NCI-H1436 treated with DMSO at 0.1 percent for 48 hours (cell line): ENCODE data around the gene GPBAR1.

Experiments used
- DNase-seq: peaks from one replicate; lab custom pipeline; 2025; lab: John Stamatoyannopoulos, UW

Gene GPBAR1

DNA sequence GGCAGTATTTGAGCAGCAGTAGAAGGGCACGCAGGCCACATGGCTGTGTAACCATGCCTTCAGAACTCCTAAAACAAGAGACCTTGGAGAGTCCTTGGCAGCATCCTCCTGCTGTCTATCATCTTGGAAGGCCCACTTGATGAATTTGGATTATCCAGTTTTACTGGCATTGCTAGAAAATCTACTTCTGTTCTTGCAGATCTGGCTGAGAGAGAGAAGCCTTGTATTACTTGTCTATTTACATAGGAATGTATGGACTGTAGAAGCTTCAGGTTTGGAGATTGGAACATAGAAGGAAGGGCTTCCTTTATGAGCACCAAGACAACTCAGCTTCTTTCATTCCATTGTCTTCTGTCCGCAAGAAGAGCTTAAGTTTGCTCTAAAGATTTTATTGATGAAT is 16.1 kb upstream of the GPBAR1 start:
- no peak for DNase-seq

DNA sequence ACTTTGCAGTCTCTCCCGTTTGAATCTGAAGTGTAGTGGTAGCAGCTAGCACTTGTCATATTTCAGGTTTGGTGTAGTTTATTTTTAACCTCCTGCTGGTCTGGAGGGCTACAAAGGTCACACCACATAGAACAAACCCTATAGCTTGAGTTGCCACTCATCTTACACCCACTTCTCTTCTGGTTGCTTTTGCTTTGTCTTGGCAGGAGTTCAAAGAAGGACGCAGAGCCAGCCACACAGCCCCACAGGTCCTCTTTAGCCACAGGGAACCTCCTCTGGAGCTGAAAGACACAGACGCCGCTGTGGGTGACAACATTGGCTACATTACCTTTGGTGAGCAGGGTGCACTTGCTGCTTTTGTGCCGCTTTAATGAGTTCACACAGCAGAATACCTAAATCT is 15.6 kb upstream of the GPBAR1 start:
- no peak for DNase-seq

DNA sequence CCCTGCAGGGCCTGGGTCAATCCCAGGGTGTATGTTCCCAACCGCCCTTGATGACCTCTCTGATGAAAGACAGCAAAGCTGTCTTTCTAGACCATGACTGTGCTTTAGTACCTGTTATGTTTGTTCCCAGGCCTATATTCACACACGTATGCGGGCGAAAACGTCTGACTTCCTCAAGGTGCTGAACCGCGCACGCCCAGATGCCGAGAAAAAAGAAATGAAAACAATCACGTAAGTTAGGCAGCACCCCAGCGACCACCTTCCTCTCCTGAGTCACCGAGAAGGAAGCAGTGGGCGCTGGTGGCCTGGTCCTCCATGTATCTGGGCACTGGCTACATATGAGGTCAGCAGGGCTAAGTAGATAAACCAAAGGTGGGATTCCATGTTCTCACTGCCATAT is 11.1 kb upstream of the GPBAR1 start:
- DNase-seq = no peak

DNA sequence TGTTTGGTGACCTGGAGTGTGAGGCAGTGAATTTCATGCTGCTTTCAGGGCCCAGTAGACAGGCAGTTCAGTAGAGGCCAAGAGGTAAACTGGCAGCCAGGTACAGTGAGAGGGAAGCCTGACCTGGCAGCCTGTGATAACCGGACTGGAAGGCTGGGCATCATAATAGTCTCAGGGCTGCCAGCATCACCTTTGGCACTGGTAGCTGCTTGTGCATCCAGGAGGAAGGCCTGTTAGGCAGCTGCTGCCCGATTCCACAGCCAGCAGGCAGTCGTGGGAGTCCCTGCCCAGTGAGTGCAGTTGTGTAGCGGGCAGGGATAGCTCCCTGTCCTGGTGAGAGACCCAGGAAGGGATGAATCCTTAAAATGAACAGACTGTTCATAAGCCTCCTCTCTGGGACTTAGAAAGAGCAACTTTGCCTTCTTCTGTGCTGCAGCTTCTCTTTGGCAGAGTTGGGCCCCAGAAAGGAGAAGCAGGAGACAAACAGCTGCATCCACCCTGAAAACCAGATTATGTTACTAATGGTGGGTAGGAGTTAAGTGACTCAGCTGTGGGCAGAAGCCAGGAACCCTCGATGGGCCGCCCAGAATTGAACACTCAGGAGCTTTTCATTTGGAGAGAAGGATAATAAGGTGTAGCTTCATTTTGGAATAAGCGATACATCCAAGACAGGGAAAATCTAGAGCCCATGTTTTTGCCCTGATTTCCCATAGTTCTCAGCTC is 8.1 kb upstream of the GPBAR1 start:
- no peak for DNase-seq

DNA sequence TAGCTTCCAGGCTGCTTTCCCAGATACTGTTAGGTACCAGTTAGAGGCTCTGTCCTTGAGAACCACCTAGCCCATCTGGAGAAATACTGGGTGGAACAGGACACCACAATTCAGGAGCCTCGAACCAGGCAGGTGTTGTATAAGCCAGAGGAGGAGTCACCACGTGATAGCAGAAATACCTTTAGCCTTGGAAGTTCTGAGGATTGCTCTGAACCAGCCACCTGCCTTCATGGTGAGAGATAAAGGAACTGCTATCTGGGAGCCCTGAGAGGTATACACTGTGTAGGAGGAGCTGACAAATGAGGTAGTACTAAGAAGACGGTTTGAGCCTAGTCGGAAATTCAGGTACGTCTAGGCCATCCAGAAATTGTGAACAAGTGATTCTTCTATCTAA is 7.6 kb upstream of the GPBAR1 start:
- DNase-seq = no peak

DNA sequence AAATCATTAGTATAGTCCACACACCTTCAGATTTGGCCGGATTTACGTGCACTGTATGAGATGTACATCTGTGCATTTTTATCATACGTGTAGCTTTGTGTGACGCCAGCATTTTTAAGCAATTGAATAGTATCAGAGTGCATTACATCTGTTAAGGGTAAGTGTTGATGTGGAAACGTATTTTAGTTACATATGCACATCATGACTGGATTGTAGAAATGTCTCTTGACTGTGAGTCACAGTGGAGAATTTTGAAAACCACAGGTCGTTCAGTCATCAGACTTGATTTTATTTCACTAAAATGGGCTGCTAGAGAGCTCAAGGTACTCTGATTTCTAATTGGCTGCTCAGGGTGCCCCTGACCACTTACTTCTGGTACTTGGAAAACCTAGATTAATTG is 5.4 kb upstream of the GPBAR1 start:
- no peak for DNase-seq

DNA sequence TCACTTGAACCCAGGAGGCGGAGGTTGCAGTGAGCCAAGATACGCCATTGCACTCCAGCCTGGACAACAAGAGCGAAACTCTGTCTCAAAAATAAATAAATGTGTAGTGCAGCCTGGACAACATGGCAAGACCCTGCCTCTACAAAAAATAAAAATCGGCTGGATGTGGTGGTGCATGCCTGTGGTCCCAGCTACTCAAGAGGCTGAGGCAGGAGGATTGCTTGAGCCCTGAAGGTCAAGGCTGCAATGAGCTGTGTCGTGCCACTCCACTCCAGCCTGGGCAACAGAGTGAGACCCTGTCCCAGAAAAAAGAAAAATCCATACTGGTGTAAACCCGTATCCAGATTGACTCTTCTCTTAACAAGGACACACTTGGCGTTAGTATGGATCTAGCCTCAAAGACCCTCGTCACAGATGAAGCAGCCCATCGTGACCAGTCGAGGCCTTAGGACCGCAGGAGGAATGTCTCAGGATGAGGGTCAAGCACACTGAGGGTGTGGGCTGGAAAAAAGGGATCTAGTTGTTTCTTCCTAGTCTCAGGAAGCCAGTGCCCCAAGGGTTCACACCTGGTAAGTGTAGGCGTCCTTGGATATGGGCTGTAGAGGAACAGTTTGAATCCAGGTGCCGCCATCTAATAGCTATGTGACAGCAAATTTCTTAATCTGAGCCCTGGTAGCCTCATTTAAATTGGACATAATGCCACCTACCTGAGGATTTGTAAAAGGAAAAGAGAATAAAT is 4.0 kb upstream of the GPBAR1 start:
- DNase-seq = no peak

DNA sequence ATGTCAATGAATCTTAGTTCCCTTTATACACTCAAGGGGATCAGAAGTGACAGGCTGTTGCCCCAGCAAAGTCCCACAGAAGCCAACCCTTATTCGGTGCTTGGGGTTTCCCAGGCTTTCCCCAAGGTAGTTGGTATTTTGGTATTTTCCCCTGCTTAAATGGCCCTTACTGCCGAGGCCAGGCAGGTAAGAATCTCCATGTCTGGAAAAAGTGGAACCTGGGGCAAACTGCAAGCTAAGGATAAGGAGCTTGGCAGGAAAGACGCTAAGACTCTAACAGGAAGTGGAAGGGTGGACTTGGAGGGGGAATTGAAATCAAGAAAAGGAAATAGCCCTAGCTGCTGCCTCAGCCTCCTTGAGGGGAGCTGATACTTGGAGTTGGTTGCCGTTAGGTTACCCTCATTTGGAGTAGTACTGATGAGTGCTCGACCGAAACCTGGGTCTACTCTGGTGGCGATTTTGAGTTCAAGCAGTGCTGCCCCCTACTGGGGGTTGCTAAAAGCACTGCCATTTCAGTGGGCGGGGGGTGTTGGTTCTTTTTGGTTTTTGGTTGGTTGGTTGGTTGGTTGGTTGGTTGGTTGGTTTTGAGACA is 3.3 kb upstream of the GPBAR1 start:
- no peak for DNase-seq

DNA sequence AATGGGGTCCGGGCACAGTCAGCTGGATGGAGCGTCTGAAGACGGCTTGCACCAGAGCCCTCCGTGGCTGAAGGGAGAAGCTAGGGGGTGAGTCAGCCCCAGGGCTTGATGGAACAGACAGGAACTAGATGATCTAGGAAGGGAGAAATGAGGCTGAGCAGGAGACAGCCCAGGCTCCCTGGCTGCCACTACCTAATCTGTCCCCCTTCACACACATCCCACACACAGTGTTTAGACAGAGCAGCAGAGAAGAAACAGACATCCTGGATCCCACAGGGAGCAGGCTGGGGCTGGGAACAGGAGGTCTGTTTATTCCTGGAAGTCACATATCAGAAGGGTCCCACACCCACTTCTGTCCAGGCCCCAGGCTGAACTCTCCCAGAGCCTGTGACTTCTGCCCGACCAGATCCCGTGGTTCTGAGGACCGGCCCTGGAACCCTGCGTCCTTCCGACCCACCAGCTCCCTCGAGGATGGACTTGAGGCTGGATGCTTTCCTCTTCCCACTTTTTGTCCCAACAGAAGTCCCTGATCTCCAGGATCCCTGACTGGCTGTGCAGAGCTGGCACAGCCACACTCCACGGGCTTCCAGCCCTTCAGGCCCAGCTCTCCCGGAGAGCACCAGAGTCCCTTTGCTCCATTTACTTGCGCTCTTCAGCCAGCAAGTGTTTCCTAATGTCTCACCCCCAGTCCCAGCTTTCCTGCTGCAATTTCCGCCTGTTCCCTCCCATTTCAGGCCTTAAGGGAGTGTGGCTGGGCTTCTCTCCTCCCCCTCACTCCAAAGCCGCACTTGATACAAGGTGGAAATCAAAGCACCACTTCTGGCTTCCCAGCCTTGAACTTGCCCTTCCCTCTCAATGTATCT is 1.5 kb upstream of the GPBAR1 start:
- DNase-seq = no peak

DNA sequence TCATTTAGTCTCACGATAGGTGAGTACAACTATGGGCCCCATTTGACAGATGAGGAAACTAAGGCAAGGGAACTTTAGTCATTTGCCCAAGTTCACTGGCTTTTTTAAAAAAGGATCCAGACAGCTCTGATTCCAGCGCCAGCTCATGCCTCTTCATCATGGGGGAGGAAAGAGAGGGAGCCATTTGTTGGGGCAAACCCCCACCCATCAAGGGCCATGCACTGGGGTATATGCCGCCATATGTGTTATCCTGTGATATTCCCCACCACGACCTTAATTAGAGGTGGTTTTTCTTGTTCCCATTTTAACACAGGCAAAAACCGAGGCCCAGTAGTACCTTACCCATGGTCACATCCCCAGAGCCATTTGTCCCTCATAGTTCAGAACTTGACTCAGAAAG is 649 bp upstream of the GPBAR1 start:
- DNase-seq = no peak

DNA sequence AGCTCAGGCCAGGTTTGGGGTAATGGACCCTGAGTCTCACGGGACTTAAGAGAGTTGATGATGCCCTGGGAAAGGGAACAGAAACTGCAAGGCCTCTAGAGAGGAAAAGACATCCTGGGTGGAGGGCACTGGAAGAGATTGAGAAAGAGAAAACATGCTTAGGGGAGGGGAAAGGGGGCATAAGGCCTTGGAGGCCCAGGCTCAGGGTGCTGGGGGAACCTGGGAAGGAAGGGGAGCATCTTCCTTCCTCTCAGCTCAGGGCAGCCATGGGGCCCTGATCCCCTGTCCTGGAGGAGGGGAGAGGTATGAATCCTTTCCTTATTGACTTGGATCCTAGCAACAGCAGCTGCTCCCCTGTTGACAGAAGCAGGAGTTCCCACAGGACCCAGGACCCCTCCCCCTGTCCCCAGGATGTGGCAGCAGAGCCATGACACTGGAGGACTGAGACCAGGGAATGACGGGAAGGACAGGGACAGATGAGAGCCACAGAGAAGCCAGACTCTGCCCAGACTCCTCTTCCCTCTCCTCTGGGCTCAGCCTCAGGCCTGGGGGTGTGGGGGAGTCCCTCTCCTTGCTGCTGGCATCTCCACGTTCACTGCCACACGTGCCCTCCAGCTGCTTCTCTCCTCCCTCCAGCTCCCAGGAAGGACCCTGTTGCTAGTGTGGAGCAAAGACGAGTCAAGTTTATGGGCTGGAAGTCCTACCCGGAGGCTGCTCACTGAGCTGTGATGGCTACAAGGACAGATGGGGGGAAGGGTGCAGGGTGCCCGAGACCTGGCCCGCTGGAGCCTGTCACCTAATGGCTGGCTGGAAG is 815 bp downstream of the GPBAR1 start:
- DNase-seq = no peak

DNA sequence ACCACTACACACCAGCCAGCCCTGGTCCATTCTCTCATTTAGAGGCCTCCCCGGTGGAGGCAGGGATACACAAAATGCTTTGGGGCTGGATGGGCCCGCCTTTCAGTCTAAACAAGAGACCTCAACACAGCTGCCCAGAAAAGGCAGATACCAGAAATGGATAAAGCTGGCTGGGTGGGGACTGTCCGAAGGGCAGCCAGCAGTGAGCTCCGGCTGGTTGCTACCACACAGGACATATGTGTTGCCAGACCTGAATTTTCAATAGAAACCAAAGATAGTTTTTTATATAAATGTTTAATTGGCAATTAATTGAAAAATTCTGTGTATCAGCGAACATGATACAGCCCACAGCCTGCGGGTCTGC is 1.4 kb downstream of the GPBAR1 start:
- no peak for DNase-seq

DNA sequence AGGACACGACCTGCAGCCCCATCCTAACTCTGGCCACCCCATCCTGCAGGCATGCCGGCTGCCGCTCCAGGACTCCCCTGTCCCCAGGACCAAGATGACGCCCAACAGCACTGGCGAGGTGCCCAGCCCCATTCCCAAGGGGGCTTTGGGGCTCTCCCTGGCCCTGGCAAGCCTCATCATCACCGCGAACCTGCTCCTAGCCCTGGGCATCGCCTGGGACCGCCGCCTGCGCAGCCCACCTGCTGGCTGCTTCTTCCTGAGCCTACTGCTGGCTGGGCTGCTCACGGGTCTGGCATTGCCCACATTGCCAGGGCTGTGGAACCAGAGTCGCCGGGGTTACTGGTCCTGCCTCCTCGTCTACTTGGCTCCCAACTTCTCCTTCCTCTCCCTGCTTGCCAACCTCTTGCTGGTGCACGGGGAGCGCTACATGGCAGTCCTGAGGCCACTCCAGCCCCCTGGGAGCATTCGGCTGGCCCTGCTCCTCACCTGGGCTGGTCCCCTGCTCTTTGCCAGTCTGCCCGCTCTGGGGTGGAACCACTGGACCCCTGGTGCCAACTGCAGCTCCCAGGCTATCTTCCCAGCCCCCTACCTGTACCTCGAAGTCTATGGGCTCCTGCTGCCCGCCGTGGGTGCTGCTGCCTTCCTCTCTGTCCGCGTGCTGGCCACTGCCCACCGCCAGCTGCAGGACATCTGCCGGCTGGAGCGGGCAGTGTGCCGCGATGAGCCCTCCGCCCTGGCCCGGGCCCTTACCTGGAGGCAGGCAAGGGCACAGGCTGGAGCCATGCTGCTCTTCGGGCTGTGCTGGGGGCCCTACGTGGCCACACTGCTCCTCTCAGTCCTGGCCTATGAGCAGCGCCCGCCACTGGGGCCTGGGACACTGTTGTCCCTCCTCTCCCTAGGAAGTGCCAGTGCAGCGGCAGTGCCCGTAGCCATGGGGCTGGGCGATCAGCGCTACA is 2.1 kb downstream of the GPBAR1 start:
- no peak for DNase-seq

DNA sequence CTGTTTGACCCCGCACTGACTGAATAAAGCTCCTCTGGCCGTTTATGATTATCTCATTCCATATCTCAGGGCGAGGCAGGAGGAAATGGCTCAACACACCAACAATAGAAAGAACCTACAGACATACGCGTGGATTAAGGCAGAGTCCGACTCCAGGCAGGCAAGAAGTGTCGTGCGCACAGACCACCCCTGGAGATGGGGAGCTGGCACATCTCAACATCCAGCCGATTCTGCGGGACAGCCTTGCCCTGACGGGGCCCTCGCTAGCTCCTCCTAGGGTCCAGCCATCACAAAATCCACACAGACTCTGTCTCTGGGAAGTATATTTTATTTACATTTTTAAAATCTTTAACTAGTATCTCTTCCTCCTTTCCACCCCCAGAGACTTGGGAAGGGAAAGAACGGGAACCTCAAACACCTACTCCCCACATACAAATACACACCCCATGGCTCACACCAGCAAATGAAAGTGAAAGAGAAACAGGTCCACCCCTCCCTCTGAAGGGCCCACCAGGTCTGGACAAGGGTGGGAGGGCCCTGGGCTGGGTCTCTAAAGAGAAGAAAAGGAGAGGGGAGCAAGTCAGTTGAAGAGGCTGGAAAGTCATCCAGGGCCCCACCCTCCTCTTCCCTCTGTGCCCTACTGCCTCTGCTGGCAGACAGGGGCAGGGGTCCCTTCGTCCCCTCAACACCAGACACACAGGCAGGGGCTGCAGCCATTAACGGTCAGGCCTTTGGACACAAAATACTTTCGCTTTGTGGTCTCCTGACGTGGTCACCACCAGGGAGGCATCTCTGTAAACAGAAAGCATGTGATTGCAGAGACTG is 3.2 kb downstream of the GPBAR1 start:
- DNase-seq = no peak

DNA sequence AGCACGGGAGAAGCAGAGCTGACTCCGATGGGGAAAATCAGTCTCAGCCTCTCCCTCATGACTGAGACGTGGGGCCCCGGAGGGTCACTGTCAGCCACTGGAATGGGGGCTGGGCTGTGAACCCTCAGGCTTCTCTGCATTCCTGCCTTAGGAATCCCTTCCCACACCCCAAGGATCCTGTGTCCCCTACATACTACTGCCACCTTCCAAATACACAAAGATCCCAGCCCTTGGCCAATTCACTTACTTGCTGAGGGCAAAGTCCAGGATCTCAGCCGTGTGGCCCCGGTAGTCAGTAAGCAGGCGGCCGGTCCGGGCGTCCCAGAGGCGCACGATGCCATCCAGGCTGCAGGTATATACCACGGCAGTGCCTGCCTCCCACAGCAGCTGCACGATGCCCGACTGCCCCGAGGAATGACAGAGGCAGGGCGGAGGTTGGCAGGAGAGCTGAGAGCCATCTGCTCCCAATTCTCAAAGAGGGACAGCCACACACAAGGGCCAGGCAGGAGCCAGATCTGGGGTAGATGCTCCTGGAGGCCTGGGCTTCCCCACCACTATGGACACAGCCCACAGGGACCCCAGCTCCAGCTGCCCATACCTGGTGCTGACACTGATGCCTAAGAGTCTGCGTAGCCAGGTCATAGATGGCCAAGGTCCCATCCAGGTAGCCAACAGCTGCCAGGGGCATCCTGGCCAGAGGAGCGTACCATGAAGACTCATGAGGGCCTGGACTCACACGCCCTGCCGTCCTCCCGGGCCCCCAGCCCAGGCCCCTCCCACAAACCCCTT is 4.2 kb downstream of the GPBAR1 start:
- no peak for DNase-seq

DNA sequence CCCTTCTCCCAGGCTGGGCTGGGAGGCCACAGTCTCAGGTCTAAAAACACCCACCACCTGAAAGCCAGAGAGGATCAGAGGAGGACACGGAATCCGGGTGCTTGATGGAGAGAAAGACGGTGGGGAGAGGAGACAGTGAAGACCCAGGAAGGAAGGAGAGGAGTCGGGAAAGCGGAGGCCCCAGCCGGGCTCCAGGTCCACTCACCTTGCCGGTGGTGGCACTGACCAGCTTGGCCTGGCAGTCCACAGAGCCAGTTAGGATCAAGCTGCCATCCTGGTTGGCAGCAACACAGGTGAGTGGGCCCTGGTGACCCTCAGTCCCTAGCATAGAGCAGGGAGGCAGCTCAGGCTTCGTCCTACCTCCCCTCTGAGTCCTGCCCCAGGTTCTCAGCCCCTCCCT is 4.8 kb downstream of the GPBAR1 start:
- DNase-seq = no peak

DNA sequence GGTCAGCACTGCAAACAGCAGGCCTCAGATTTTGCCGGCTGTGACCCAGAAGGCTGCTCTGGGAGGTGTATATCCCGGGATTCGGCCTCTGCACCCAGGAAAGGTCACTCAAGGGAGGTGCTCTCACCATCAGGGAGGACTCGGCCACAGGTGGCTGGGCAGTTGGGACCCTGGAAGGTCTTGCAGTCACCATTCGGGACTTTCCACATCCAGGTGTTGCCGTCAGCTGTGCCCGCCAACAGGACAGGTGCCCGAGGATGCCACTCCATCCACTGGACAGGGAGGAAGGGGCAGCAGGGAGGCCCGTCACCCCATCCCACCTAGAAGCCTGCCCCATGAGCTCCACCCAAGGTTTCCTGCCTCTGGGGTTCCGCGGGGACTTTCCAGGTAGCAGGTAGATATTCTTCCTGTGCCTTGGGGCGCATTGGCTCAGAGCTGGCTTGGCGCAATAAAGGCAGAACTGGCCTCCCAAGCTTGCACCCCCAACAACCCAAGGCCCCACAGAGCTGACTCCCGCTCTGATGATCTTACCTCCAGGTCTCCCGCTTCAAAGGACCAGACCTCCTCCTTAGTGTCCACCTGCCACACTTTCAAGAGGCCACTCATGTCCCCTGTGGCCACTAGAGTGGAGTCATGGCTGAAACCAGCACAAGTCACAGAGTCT is 5.6 kb downstream of the GPBAR1 start:
- no peak for DNase-seq

DNA sequence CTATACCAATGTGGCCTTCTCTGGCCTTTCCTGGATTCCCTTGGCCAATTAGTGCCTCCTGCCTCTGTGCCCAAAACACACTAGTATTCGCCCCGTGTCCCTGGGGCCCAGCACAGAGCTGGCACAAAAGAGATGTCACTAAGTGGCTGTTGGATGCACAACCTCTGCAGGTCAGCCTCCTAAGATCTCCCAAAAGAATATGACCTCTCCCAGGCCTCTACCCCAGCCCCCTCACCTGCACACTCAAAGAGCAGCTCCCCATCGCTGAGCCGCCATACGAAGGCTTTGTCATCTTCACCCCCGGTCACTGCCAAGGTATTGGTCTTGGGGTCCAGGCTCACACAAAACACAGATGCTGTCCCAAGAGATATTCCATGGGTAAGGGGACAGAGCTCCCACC is 6.4 kb downstream of the GPBAR1 start:
- no peak for DNase-seq
